ENCODE measurements around the gene CACNA1D. TPM values are rescaled to one million over a fixed set of nuclear protein-coding genes. Genes with fewer than 3 reads are reported as not detected.

Gene CACNA1D
- total and polyA plus RNA-seq, 7 experiments from 2014 or later = 0.61 to 2.0 (median 0.70) TPM; not detected in 4

DNA sequence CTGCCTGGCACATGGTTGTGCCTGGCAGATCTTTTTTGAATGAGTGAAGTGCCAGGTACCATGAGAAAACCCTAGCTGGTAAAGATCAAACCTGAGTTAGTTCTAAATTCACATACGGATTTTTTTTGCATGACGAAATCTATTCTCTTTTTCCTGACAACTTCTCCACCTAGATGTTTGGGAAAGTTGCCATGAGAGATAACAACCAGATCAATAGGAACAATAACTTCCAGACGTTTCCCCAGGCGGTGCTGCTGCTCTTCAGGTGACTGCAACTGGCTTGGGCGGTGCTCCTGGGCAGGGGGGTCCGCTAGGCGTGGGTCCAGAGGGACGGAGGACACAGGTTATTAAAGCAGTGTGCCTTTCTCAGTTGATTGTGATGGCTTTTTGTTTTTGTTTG lies 280.0 kb downstream of the CACNA1D start:
- H3K9me3 ChIP-seq (ENCODE audit: control insufficient read depth in 2 of 3, low read length in 3 of 3) = no peaks in the 10 kb centered on the region
- no peak overlapping the region for H3K27ac ChIP-seq (ENCODE audit: low read depth, low read length)
- Mint-ChIP-seq H3K36me3 (no peaks in the 10 kb centered on the region), H3K4me1 (peaks cover 0 to 5% (median 0%) of the 10 kb centered on the region in 7 donors), H3K27me3 (peaks cover 8 to 25% (median 18%) of the 10 kb centered on the region in 5 donors), H3K4me3 (no peak overlapping the region), H3K9me3 (peaks cover 0 to 3% (median 0%) of the 10 kb centered on the region in 11 donors), H3K27ac (no peak overlapping the region)
- no peaks in the 10 kb centered on the region for H3K27me3 ChIP-seq (ENCODE audit: control insufficient read depth in 2 of 2, insufficient read depth in 2 of 2, low read length in 2 of 2)
- ATAC-seq (no peak), DNase-seq (no peak)
- H3K4me3 ChIP-seq (ENCODE audit: low read length) = no peak overlapping the region
- intact Hi-C loops (cut with micrococcal nuclease) = no loop called here
- POLR2A ChIA-PET = no interaction called here
- no peaks in the 10 kb centered on the region for H3K4me1 ChIP-seq (ENCODE audit: control insufficient read depth in 2 of 2, insufficient read depth in 2 of 2, low read length in 2 of 2)
- H3K36me3 ChIP-seq (ENCODE audit: control insufficient read depth in 2 of 3, insufficient read depth in 3 of 3, low read length in 3 of 3) = no peaks in the 10 kb centered on the region
- CTCF ChIA-PET = no interaction called here

DNA sequence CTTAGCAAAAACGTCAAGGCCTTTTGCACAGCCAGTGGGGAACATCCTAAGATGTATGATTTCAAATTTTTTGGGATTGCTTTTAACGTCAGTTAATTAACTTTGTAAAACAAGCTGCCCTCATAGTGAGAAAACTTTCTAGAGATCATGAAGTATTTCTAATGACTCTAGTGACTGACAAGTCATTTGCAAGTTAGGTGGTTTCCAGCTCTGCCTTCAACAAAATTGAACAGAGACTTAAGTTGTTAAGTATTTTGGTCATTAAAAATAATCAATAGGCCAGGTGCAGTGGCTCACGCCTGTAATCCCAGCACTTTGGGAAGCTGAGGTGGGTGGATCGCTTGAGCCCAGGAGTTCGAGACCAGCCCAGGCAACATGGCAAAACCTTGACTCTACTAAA lies 280.6 kb downstream of the CACNA1D start:
- Mint-ChIP-seq H3K4me1 (peaks cover 0 to 5% (median 0%) of the 10 kb centered on the region in 7 donors), H3K27ac (no peak overlapping the region), H3K9me3 (peaks cover 0 to 3% (median 0%) of the 10 kb centered on the region in 11 donors), H3K36me3 (no peaks in the 10 kb centered on the region), H3K27me3 (peaks cover 6 to 22% (median 16%) of the 10 kb centered on the region in 5 donors), H3K4me3 (no peak overlapping the region)
- ATAC-seq = no peak
- H3K36me3 ChIP-seq (ENCODE audit: control insufficient read depth in 2 of 3, insufficient read depth in 3 of 3, low read length in 3 of 3) = no peaks in the 10 kb centered on the region
- no peak overlapping the region for H3K27ac ChIP-seq (ENCODE audit: low read depth, low read length)
- no peaks in the 10 kb centered on the region for H3K27me3 ChIP-seq (ENCODE audit: control insufficient read depth in 2 of 2, insufficient read depth in 2 of 2, low read length in 2 of 2)
- intact Hi-C loops (cut with micrococcal nuclease) = no loop called here
- ChIA-PET POLR2A (no interaction called here), CTCF (no interaction called here)
- DNase-seq = no peak
- H3K9me3 ChIP-seq (ENCODE audit: control insufficient read depth in 2 of 3, low read length in 3 of 3) = no peaks in the 10 kb centered on the region
- H3K4me3 ChIP-seq (ENCODE audit: low read length) = no peak overlapping the region
- H3K4me1 ChIP-seq (ENCODE audit: control insufficient read depth in 2 of 2, insufficient read depth in 2 of 2, low read length in 2 of 2) = no peaks in the 10 kb centered on the region

DNA sequence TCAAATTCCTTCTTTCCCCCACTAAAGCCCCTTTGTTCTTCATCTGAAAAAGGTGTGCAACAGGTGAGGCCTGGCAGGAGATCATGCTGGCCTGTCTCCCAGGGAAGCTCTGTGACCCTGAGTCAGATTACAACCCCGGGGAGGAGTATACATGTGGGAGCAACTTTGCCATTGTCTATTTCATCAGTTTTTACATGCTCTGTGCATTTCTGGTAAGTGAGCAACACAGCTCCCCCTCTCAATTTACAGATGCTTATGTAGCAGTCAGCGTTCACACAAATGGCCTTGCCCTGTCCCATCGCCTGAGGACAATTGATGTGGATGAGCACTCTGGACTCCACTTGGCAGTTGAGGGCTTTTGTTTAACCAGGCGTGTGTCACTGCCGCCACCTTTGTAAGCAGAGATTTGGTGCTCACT lies 281.4 kb downstream of the CACNA1D start:
- Mint-ChIP-seq H3K4me1 (peaks cover 0 to 5% (median 0%) of the 10 kb centered on the region in 7 donors), H3K27ac (no peak overlapping the region), H3K36me3 (no peaks in the 10 kb centered on the region), H3K4me3 (no peak overlapping the region), H3K9me3 (peaks cover 0 to 2% (median 0%) of the 10 kb centered on the region in 11 donors), H3K27me3 (peaks cover 0 to 20% (median 9%) of the 10 kb centered on the region in 5 donors)
- ChIA-PET CTCF (no interaction called here), POLR2A (no interaction called here)
- Histone ChIP-seq H3K9me3 (ENCODE audit: control insufficient read depth in 2 of 3, low read length in 3 of 3) (no peaks in the 10 kb centered on the region), H3K36me3 (ENCODE audit: control insufficient read depth in 2 of 3, insufficient read depth in 3 of 3, low read length in 3 of 3) (no peaks in the 10 kb centered on the region), H3K27ac (ENCODE audit: low read depth, low read length) (no peak overlapping the region), H3K27me3 (ENCODE audit: control insufficient read depth in 2 of 2, insufficient read depth in 2 of 2, low read length in 2 of 2) (no peaks in the 10 kb centered on the region), H3K4me3 (ENCODE audit: low read length) (no peak overlapping the region), H3K4me1 (ENCODE audit: control insufficient read depth in 2 of 2, insufficient read depth in 2 of 2, low read length in 2 of 2) (no peaks in the 10 kb centered on the region)
- ATAC-seq = no peak
- DNase-seq = no peak
- intact Hi-C loops (cut with micrococcal nuclease) = no loop called here

DNA sequence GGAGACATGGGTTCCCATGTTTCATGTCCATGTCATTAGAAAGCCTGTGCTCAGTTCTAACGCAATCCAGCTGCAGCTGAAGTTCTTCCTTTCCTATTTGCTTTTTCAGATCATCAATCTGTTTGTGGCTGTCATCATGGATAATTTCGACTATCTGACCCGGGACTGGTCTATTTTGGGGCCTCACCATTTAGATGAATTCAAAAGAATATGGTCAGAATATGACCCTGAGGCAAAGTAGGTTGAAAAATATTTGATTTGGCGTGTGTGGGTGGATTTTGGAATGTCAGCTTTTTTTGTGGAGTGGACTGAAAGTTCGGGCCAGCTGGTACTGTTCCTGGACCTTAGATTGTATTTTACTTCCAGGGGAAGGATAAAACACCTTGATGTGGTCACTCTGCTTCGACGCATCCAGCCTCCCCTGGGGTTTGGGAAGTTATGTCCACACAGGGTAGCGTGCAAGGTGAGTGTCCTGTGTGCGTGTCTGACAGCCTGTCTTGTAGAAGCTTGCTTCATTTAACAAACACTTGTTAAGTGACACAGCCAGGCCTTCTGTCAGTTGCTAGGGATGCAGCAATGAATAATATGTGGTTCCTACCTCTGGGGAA lies 282.2 kb downstream of the CACNA1D start:
- intact Hi-C loops (cut with micrococcal nuclease) = no loop called here
- DNase-seq (no peak), ATAC-seq (no peak)
- H3K27ac ChIP-seq (ENCODE audit: low read depth, low read length) = no peak overlapping the region
- peaks cover 0 to 2% (median 0%) of the 10 kb centered on the region in 11 donors for H3K9me3 Mint-ChIP-seq
- no peaks in the 10 kb centered on the region for H3K36me3 ChIP-seq (ENCODE audit: control insufficient read depth in 2 of 3, insufficient read depth in 3 of 3, low read length in 3 of 3)
- H3K27me3 ChIP-seq (ENCODE audit: control insufficient read depth in 2 of 2, insufficient read depth in 2 of 2, low read length in 2 of 2) = no peaks in the 10 kb centered on the region
- peaks cover 0 to 17% (median 3%) of the 10 kb centered on the region in 5 donors for H3K27me3 Mint-ChIP-seq
- no peak overlapping the region for H3K4me3 Mint-ChIP-seq
- no peaks in the 10 kb centered on the region for H3K36me3 Mint-ChIP-seq
- H3K4me1 Mint-ChIP-seq = peaks cover 0 to 5% (median 0%) of the 10 kb centered on the region in 7 donors
- H3K27ac Mint-ChIP-seq = no peak overlapping the region
- H3K4me1 ChIP-seq (ENCODE audit: control insufficient read depth in 2 of 2, insufficient read depth in 2 of 2, low read length in 2 of 2) = no peaks in the 10 kb centered on the region
- no peak overlapping the region for H3K4me3 ChIP-seq (ENCODE audit: low read length)
- ChIA-PET POLR2A (no interaction called here), CTCF (no interaction called here)
- H3K9me3 ChIP-seq (ENCODE audit: control insufficient read depth in 2 of 3, low read length in 3 of 3) = no peaks in the 10 kb centered on the region

DNA sequence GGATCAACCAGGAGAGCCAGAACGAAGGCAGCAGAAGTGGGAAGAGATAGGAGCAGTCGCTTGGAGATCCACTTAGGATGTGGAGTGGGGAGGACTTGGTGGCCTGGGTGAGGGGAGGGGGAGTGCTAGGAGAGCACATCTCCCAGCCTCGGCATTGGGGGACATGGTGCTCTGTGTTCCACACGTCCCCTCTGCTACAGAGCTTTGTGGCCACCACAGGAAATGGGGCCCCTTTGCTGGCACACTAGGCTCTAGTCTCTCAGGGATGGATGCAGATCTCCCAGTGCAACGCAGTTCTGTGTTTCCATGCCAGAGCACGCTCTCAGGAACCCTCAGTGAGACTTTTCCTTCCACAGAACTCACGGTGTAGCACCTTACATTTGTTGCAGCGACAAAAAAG lies 283.1 kb downstream of the CACNA1D start:
- Histone ChIP-seq H3K4me1 (ENCODE audit: control insufficient read depth in 2 of 2, insufficient read depth in 2 of 2, low read length in 2 of 2) (no peaks in the 10 kb centered on the region), H3K9me3 (ENCODE audit: control insufficient read depth in 2 of 3, low read length in 3 of 3) (no peaks in the 10 kb centered on the region), H3K27ac (ENCODE audit: low read depth, low read length) (no peak overlapping the region), H3K4me3 (ENCODE audit: low read length) (no peak overlapping the region), H3K36me3 (ENCODE audit: control insufficient read depth in 2 of 3, insufficient read depth in 3 of 3, low read length in 3 of 3) (no peaks in the 10 kb centered on the region), H3K27me3 (ENCODE audit: control insufficient read depth in 2 of 2, insufficient read depth in 2 of 2, low read length in 2 of 2) (no peaks in the 10 kb centered on the region)
- Mint-ChIP-seq H3K27ac (no peak overlapping the region), H3K4me1 (peaks cover 0 to 5% (median 0%) of the 10 kb centered on the region in 7 donors), H3K27me3 (peaks cover 0 to 13% (median 0%) of the 10 kb centered on the region in 5 donors), H3K4me3 (no peak overlapping the region), H3K9me3 (peaks cover 0 to 2% (median 0%) of the 10 kb centered on the region in 11 donors), H3K36me3 (no peaks in the 10 kb centered on the region)
- ChIA-PET POLR2A (no interaction called here), CTCF (no interaction called here)
- DNase-seq (no peak), ATAC-seq (no peak)
- intact Hi-C loops (cut with micrococcal nuclease) = no loop called here

DNA sequence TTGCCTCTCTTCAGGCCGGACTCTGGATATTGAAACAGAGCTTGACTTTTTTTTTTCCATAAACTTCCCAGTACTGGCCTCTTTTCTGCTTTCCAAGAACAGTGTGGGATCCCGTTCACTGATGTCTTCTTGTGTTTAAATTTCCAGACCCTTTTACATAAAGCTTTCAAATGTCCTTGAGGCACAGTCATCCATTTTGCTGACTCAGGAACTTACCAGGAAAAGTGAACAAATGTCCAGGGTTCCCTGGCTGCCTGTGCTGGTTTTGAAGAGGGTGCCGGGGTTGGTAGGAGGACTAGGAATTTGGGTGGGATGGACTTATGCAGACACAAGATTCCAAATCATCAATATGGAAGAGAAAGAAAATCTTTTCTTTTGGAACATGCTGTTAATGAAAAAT lies 283.7 kb downstream of the CACNA1D start:
- Mint-ChIP-seq H3K4me3 (no peak overlapping the region), H3K9me3 (peaks cover 0 to 2% (median 0%) of the 10 kb centered on the region in 11 donors), H3K27me3 (peaks cover 0 to 15% (median 0%) of the 10 kb centered on the region in 5 donors), H3K36me3 (no peaks in the 10 kb centered on the region), H3K4me1 (peaks cover 0 to 5% (median 0%) of the 10 kb centered on the region in 7 donors), H3K27ac (no peak overlapping the region)
- no peak for ATAC-seq
- Histone ChIP-seq H3K36me3 (ENCODE audit: control insufficient read depth in 2 of 3, insufficient read depth in 3 of 3, low read length in 3 of 3) (no peaks in the 10 kb centered on the region), H3K4me1 (ENCODE audit: control insufficient read depth in 2 of 2, insufficient read depth in 2 of 2, low read length in 2 of 2) (no peaks in the 10 kb centered on the region), H3K4me3 (ENCODE audit: low read length) (no peak overlapping the region), H3K9me3 (ENCODE audit: control insufficient read depth in 2 of 3, low read length in 3 of 3) (no peaks in the 10 kb centered on the region), H3K27ac (ENCODE audit: low read depth, low read length) (no peak overlapping the region), H3K27me3 (ENCODE audit: control insufficient read depth in 2 of 2, insufficient read depth in 2 of 2, low read length in 2 of 2) (no peaks in the 10 kb centered on the region)
- intact Hi-C loops (cut with micrococcal nuclease) = no loop called here
- POLR2A ChIA-PET = no interaction called here
- CTCF ChIA-PET = no interaction called here
- no peak for DNase-seq

DNA sequence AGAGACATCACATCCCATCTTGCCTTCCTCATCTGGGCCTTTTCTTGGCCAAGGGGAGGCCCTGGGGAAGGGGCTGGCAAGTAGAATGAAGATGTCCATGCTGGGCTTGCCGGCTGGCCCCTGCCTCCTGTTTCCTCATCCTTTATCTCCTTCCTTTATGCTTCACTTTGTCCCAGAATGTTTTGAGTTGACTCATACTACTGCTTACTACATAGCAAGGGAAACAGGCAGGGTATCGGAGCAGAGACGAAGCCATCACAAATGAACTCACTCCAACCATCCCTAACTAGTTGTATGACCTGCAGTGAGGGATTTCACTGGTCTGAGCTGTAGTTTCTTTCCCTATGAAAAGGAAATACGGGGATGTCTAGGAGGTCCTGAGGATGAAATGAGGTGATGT lies 285.8 kb downstream of the CACNA1D start:
- H3K9me3 Mint-ChIP-seq = no peaks in the 10 kb centered on the region
- peaks cover 0 to 20% (median 5%) of the 10 kb centered on the region in 5 donors for H3K27me3 Mint-ChIP-seq
- no peaks in the 10 kb centered on the region for H3K4me1 ChIP-seq (ENCODE audit: control insufficient read depth in 2 of 2, insufficient read depth in 2 of 2, low read length in 2 of 2)
- ATAC-seq (no peak), DNase-seq (no peak)
- H3K4me1 Mint-ChIP-seq = peaks cover 0 to 5% (median 0%) of the 10 kb centered on the region in 7 donors
- H3K4me3 Mint-ChIP-seq = no peak overlapping the region
- no peaks in the 10 kb centered on the region for H3K36me3 Mint-ChIP-seq
- H3K27ac Mint-ChIP-seq = no peak overlapping the region
- H3K9me3 ChIP-seq (ENCODE audit: control insufficient read depth in 2 of 3, low read length in 3 of 3) = no peaks in the 10 kb centered on the region
- no peaks in the 10 kb centered on the region for H3K27me3 ChIP-seq (ENCODE audit: control insufficient read depth in 2 of 2, insufficient read depth in 2 of 2, low read length in 2 of 2)
- CTCF ChIA-PET = no interaction called here
- H3K4me3 ChIP-seq (ENCODE audit: low read length) = no peak overlapping the region
- intact Hi-C loops (cut with micrococcal nuclease) = no loop called here
- no peak overlapping the region for H3K27ac ChIP-seq (ENCODE audit: low read depth, low read length)
- H3K36me3 ChIP-seq (ENCODE audit: control insufficient read depth in 2 of 3, insufficient read depth in 3 of 3, low read length in 3 of 3) = no peaks in the 10 kb centered on the region
- POLR2A ChIA-PET = no interaction called here

Measured in naive thymus-derived CD4-positive, alpha-beta T cell (primary cell).